H9 (cell line): ENCODE measurements around the gene SEC61A2. TPM values are rescaled to one million over a fixed set of nuclear protein-coding genes. Genes with fewer than 3 reads are reported as not detected.
"Not testable (repeated sequence)": the region's sequence is repeated elsewhere in the genome, so short reads cannot be mapped to it uniquely, and the experiment has no call there.

ENCODE experiments used
- DNase-seq: peaks from one replicate; pipeline ENCODE4 v3.0.0-alpha.2; 2017
- H2AFZ ChIP-seq: one replicate; pipeline ENCODE4 v1.6.1; 2013; ENCODE audit warnings: mild to moderate bottlenecking, low read length, control low read depth, moderate library complexity
- H2AK5ac ChIP-seq: 2 replicates; pipeline ENCODE4 v1.6.1; 2013; ENCODE audit warnings: low read length, control low read depth, mixed read lengths; ENCODE audit not compliant: insufficient read length
- H2BK120ac ChIP-seq: one replicate; pipeline ENCODE4 v1.6.1; 2013; ENCODE audit warnings: low read depth, mild to moderate bottlenecking, low read length, control low read depth, inconsistent platforms; ENCODE audit not compliant: poor library complexity, severe bottlenecking
- H2BK12ac ChIP-seq: 2 replicates; pipeline ENCODE4 v1.6.1; 2013; ENCODE audit warnings: low read length, control low read depth, mixed read lengths, low read depth; ENCODE audit not compliant: insufficient read length
- H2BK15ac ChIP-seq: 2 replicates; pipeline ENCODE4 v1.6.1; 2013; ENCODE audit warnings: low read depth, low read length, control low read depth
- H2BK20ac ChIP-seq: one replicate; pipeline ENCODE4 v1.6.1; 2013; ENCODE audit warnings: low read depth, mild to moderate bottlenecking, low read length, control low read depth, inconsistent platforms; ENCODE audit not compliant: poor library complexity, severe bottlenecking
- H2BK5ac ChIP-seq: 2 replicates; pipeline ENCODE4 v1.6.1; 2013; ENCODE audit warnings: low read length, control low read depth, mixed read lengths; ENCODE audit not compliant: insufficient read length
- H3K14ac ChIP-seq: 2 replicates; pipeline ENCODE4 v1.6.1; 2013; ENCODE audit warnings: low read length, control low read depth; ENCODE audit not compliant: insufficient read depth
- H3K18ac ChIP-seq: 2 replicates; pipeline ENCODE4 v1.6.1; 2013; ENCODE audit warnings: low read depth, mild to moderate bottlenecking, mixed read lengths, low read length, control low read depth; ENCODE audit not compliant: insufficient read length
- H3K23ac ChIP-seq: 2 replicates; pipeline ENCODE4 v1.6.1; 2013; ENCODE audit warnings: low read length, control low read depth, mixed read lengths, low read depth; ENCODE audit not compliant: insufficient read length
- H3K23me2 ChIP-seq: 2 replicates; pipeline ENCODE4 v1.6.1; 2013; ENCODE audit warnings: low read depth, mild to moderate bottlenecking, mixed read lengths, low read length, control low read depth; ENCODE audit not compliant: insufficient read length, poor library complexity, severe bottlenecking
- H3K27ac ChIP-seq: 2 replicates; pipeline ENCODE4 v1.5.1; 2013; ENCODE audit warnings: low read length, control low read depth, mixed read lengths, low read depth; ENCODE audit not compliant: insufficient read length
- H3K27me3 ChIP-seq: 2 replicates; pipeline ENCODE4 v1.6.1; 2013; ENCODE audit warnings: low read length, control low read depth, inconsistent platforms; ENCODE audit not compliant: insufficient read depth
- H3K4ac ChIP-seq: 2 replicates; pipeline ENCODE4 v1.6.1; 2013; ENCODE audit warnings: low read depth, mild to moderate bottlenecking, control low read depth, inconsistent platforms, low read length, moderate library complexity
- H3K4me1 ChIP-seq: 2 replicates; pipeline ENCODE4 v1.6.1; 2013; ENCODE audit warnings: low read length, control low read depth, inconsistent platforms; ENCODE audit not compliant: insufficient read depth
- H3K4me2 ChIP-seq: 2 replicates; pipeline ENCODE4 v1.6.1; 2013; ENCODE audit warnings: low read length, control low read depth, mixed read lengths; ENCODE audit not compliant: insufficient read length, insufficient read depth
- H3K56ac ChIP-seq: 2 replicates; pipeline ENCODE4 v1.6.1; 2013; ENCODE audit warnings: low read depth, mild to moderate bottlenecking, mixed read lengths, low read length, control low read depth; ENCODE audit not compliant: insufficient read length
- H3K79me1 ChIP-seq: 2 replicates; pipeline ENCODE4 v1.6.1; 2013; ENCODE audit warnings: low read depth, mild to moderate bottlenecking, moderate library complexity, low read length, control low read depth, inconsistent platforms; ENCODE audit not compliant: insufficient read depth, poor library complexity, severe bottlenecking
- H3K79me2 ChIP-seq: 2 replicates; pipeline ENCODE4 v1.6.1; 2013; ENCODE audit warnings: low read length, control low read depth, inconsistent platforms; ENCODE audit not compliant: insufficient read depth
- H3K9ac ChIP-seq: 2 replicates; pipeline ENCODE4 v1.6.1; 2013; ENCODE audit warnings: low read length, control low read depth, mixed read lengths; ENCODE audit not compliant: insufficient read length; ENCODE audit errors: extremely low read depth
- H3K9me3 ChIP-seq: one replicate; pipeline ENCODE4 v1.6.1; 2013; ENCODE audit warnings: low read depth, low read length, inconsistent platforms; ENCODE audit not compliant: control insufficient read depth
- H3T11ph ChIP-seq: one replicate; pipeline ENCODE4 v1.6.1; 2013; ENCODE audit warnings: mild to moderate bottlenecking, low read length, control low read depth, inconsistent platforms
- H4K20me1 ChIP-seq: one replicate; pipeline ENCODE4 v1.6.1; 2013; ENCODE audit not compliant: control insufficient read depth, insufficient read length, insufficient read depth
- H4K5ac ChIP-seq: 2 replicates; pipeline ENCODE4 v1.6.1; 2013; ENCODE audit warnings: low read depth, mild to moderate bottlenecking, mixed read lengths, low read length, control low read depth; ENCODE audit not compliant: insufficient read length
- H4K8ac ChIP-seq: replicated peaks from 2 replicates; pipeline ENCODE4 v1.6.1; 2013; ENCODE audit warnings: low read length, control low read depth, mixed read lengths, low read depth; ENCODE audit not compliant: insufficient read length
- H4K91ac ChIP-seq: 2 replicates; pipeline ENCODE4 v1.6.1; 2013; ENCODE audit warnings: low read depth, mild to moderate bottlenecking, moderate library complexity, mixed read lengths, low read length, control low read depth; ENCODE audit not compliant: insufficient read length
- H3K27ac Mint-ChIP-seq, 3 experiments: 2 replicates in 2 of 3; 3 replicates in 1 of 3; pipeline ENCODE4 v1.8.0; 2020 to 2021; ENCODE audit warnings: mixed read lengths in 3 of 3, mild to moderate bottlenecking in 1 of 3, moderate library complexity in 1 of 3
- H3K27me3 Mint-ChIP-seq: 2 replicates; pipeline ENCODE4 v1.8.0; 2021; ENCODE audit warnings: low read depth, mild to moderate bottlenecking, moderate library complexity, mixed read lengths
- H3K36me3 Mint-ChIP-seq, 3 experiments: 2 replicates in 2 of 3; 3 replicates in 1 of 3; pipeline ENCODE4 v1.8.0; 2020 to 2021; ENCODE audit warnings: low read depth in 3 of 3, mixed read lengths in 3 of 3; ENCODE audit not compliant: insufficient read depth in 1 of 3
- H3K4me1 Mint-ChIP-seq, 2 experiments: 2 replicates each; pipeline ENCODE4 v1.8.0; 2020; ENCODE audit warnings: mixed read lengths in 2 of 2
- H3K4me3 Mint-ChIP-seq, 2 experiments: 2 replicates in 1 of 2; 3 replicates in 1 of 2; pipeline ENCODE4 v1.8.0; 2020 to 2021; ENCODE audit warnings: mild to moderate bottlenecking in 2 of 2, mixed read lengths in 2 of 2, moderate library complexity in 1 of 2
- H3K9me3 Mint-ChIP-seq, 2 experiments: 2 replicates in 1 of 2; 3 replicates in 1 of 2; pipeline ENCODE4 v1.8.0; 2020; ENCODE audit warnings: mild to moderate bottlenecking in 2 of 2, mixed read lengths in 2 of 2, moderate library complexity in 1 of 2
- WGBS: extraction: QIAGEN DNeasy Blood & Tissue Kit; methylation state at CpG from one replicate; pipeline ENCODE4 v1.1.7; 2013; ENCODE audit warnings: missing lambda C conversion rate, low lambda C conversion rate, mixed read lengths; ENCODE audit not compliant: insufficient read length; ENCODE audit errors: extremely low coverage; 5-methylcytosine and 5-hydroxymethylcytosine counted together
- total RNA-seq: library from RNA; stranded (reverse); gene quantifications from 2 replicates; pipeline ENCODE4 v1.2.1, GENCODE V29; 2021
- TF ChIP-seq, protein P1 (sequence below): fragments of 200-600 bp; sonication (generic); conservative IDR thresholded peaks from 3 replicates; pipeline ENCODE4 v1.8.0; 2021; ENCODE audit warnings: antibody characterized with exemption, mild to moderate bottlenecking

SEC61A2 gene
- total RNA-seq, 1 experiment from 2014 or later = 13.9 TPM

DNA sequence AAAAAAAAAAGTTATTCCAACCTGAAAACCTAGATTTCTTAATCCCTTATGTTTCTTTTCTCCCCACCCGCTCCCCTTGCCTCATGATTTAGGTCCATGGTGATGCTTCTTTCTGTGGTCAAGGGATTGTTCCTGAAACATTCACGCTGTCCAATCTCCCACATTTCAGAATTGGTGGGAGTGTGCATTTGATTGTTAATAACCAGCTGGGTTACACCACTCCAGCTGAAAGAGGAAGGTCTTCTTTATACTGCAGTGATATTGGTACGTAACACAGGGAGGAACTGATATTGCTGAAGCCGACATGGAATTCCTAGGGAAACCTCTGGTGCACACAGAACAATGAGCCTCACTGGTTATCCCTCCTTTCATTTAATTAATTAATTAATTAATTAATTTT, 38.1 kb upstream of the SEC61A2 start:
- Mint-ChIP-seq H3K9me3 (no peaks in the 10 kb centered on the region; a peak in 1 of 5 replicates), H3K27ac (no peak overlapping the region), H3K27me3 (no peaks in the 10 kb centered on the region), H3K36me3 (peaks cover 50 to 86% (median 79%) of the 10 kb centered on the region in 3 experiments), H3K4me3 (no peak overlapping the region), H3K4me1 (no peaks in the 10 kb centered on the region)
- no peak overlapping the region for H3T11ph ChIP-seq
- no peak overlapping the region for H3K9ac ChIP-seq
- H3K4me2 ChIP-seq = no peak overlapping the region
- H4K8ac ChIP-seq = no peak overlapping the region
- no peaks in the 10 kb centered on the region for H4K20me1 ChIP-seq
- H3K79me1 ChIP-seq = no peaks in the 10 kb centered on the region
- H3K56ac ChIP-seq = no peak overlapping the region
- H2BK20ac ChIP-seq = no peak overlapping the region
- H3K9me3 ChIP-seq = no peaks in the 10 kb centered on the region
- H3K27ac ChIP-seq = no peak overlapping the region
- H3K4me1 ChIP-seq = no peaks in the 10 kb centered on the region
- no peak overlapping the region for H2AFZ ChIP-seq
- H2BK120ac ChIP-seq = no peak overlapping the region
- no peaks in the 10 kb centered on the region; the same call in 1 of the 2 replicates for H3K79me2 ChIP-seq
- no peak overlapping the region for H4K5ac ChIP-seq
- no peak overlapping the region for H3K23ac ChIP-seq
- no peak overlapping the region for H2BK15ac ChIP-seq
- H4K91ac ChIP-seq = no peak overlapping the region
- H3K23me2 ChIP-seq = no peaks in the 10 kb centered on the region
- H2BK5ac ChIP-seq = no peak overlapping the region
- no CpG with 5 or more reads among the region's 4 CpGs for WGBS
- no peaks in the 10 kb centered on the region for H3K27me3 ChIP-seq
- H3K14ac ChIP-seq = no peak overlapping the region
- TF ChIP-seq, protein P1, sequence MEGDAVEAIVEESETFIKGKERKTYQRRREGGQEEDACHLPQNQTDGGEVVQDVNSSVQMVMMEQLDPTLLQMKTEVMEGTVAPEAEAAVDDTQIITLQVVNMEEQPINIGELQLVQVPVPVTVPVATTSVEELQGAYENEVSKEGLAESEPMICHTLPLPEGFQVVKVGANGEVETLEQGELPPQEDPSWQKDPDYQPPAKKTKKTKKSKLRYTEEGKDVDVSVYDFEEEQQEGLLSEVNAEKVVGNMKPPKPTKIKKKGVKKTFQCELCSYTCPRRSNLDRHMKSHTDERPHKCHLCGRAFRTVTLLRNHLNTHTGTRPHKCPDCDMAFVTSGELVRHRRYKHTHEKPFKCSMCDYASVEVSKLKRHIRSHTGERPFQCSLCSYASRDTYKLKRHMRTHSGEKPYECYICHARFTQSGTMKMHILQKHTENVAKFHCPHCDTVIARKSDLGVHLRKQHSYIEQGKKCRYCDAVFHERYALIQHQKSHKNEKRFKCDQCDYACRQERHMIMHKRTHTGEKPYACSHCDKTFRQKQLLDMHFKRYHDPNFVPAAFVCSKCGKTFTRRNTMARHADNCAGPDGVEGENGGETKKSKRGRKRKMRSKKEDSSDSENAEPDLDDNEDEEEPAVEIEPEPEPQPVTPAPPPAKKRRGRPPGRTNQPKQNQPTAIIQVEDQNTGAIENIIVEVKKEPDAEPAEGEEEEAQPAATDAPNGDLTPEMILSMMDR = no peak
- no peak overlapping the region for H3K18ac ChIP-seq
- DNase-seq = no peak
- no peak overlapping the region for H2AK5ac ChIP-seq
- no peak overlapping the region for H3K4ac ChIP-seq
- H2BK12ac ChIP-seq = no peak overlapping the region

DNA sequence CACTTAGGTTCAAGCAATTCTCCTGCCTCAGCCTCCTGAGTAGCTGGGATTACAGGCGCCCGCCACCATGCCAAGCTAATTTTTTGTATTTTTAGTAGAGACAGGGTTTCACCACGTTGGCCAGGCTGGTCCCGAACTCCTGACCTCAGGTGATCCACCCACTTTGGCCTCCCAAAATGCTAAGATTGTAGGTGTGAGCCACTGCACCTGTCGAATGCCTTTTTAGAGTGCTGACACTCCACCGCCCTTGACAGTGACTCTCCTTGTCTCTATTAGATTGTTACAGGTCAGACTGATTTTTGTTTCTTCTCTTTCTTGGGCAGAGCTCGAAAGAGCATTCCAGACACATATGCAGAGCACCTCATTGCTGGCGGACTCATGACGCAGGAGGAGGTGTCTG, 32.1 kb upstream of the SEC61A2 start:
- not testable (repeated sequence) for H3K9ac ChIP-seq, H3K4me1 Mint-ChIP-seq, H3K9me3 ChIP-seq, H3K4me2 ChIP-seq, H2BK12ac ChIP-seq, H4K91ac ChIP-seq, H3K14ac ChIP-seq, H3K18ac ChIP-seq, H3K79me1 ChIP-seq, H2AFZ ChIP-seq, H2AK5ac ChIP-seq, H3K79me2 ChIP-seq, H3K23ac ChIP-seq, H3K23me2 ChIP-seq, H2BK20ac ChIP-seq, H3K4me1 ChIP-seq, H3K27me3 ChIP-seq, H3K56ac ChIP-seq, H3K27me3 Mint-ChIP-seq, DNase-seq, H3K9me3 Mint-ChIP-seq, H4K20me1 ChIP-seq, H2BK15ac ChIP-seq, H3T11ph ChIP-seq, H3K27ac ChIP-seq, H4K5ac ChIP-seq, H4K8ac ChIP-seq, H3K4me3 Mint-ChIP-seq, H2BK120ac ChIP-seq, H2BK5ac ChIP-seq, H3K4ac ChIP-seq
- peaks cover 41 to 78% (median 75%) of the 10 kb centered on the region in 3 experiments for H3K36me3 Mint-ChIP-seq
- WGBS = no CpG with 5 or more reads among the region's 9 CpGs
- H3K27ac Mint-ChIP-seq = 0 out of 7 replicates have a peak overlapping the region, but pooled peaks of 1 of the 3 experiments have one; percentile 5
